DND-41 (cell line): ENCODE data around the gene SAMD8.

Source experiments
- CTCF ChIP-seq: IDR thresholded peaks from 2 replicates; pipeline ENCODE4 v1.5.1; 2012; ENCODE audit warnings: borderline replicate concordance, low read length, moderate library complexity, mild to moderate bottlenecking; ENCODE audit not compliant: poor library complexity, severe bottlenecking; ENCODE audit errors: extremely low read depth
- EZH2 ChIP-seq: IDR thresholded peaks from 3 replicates; pipeline ENCODE4 v1.6.1; 2012; ENCODE audit warnings: borderline replicate concordance, low read depth, mild to moderate bottlenecking, moderate library complexity, low read length, inconsistent platforms; ENCODE audit not compliant: severe bottlenecking

- TF ChIP-seq CTCF (no peak), EZH2 (no peak)
Measured at GRCh38 chr10:75228278-75228677, 116.8 kb downstream of the SAMD8 start.
